ENCODE measurements around the gene VASP.

DNA sequence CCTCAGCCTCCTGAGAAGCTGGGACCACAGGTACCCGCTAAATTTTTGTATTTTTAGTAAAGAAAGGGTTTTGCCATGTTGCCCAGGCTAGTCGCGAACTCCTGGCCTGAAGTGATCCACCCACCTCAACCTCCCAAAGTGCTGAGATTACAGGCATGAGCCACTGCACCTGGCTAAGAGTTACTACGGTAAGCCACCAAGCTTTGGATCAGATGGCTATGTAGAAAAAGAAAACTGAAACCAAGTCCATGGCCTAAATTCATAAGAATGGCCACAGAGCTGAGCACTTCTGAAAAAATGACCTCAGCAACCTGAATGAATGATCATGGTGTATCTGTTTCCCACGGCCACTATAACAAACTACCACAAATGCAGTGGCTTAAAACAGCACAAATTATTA is 67.9 kb downstream of the VASP start:
- TF ChIP-seq, protein P1, sequence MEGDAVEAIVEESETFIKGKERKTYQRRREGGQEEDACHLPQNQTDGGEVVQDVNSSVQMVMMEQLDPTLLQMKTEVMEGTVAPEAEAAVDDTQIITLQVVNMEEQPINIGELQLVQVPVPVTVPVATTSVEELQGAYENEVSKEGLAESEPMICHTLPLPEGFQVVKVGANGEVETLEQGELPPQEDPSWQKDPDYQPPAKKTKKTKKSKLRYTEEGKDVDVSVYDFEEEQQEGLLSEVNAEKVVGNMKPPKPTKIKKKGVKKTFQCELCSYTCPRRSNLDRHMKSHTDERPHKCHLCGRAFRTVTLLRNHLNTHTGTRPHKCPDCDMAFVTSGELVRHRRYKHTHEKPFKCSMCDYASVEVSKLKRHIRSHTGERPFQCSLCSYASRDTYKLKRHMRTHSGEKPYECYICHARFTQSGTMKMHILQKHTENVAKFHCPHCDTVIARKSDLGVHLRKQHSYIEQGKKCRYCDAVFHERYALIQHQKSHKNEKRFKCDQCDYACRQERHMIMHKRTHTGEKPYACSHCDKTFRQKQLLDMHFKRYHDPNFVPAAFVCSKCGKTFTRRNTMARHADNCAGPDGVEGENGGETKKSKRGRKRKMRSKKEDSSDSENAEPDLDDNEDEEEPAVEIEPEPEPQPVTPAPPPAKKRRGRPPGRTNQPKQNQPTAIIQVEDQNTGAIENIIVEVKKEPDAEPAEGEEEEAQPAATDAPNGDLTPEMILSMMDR (IDR thresholded peaks at IDR 0.05 in 8 of 11, conservative IDR thresholded peaks at IDR 0.05 in 3 of 11) = no peak
- no peak for TF ChIP-seq POLR2A (IDR thresholded peaks at IDR 0.05)
- no peak for TF ChIP-seq POLR2AphosphoS5 (IDR thresholded peaks at IDR 0.05)

All from spleen (tissue), 7 donors.